T-cell (primary cell): ENCODE results near the gene TNS4. TPM values are rescaled to one million over a fixed set of nuclear protein-coding genes. Genes with fewer than 3 reads are reported as not detected.

Source experiments
- ATAC-seq, 4 experiments: fragments of 200-7000 bp in 3 of 4; fragments of 150-1000 bp in 1 of 4; cut with Tn5 transposase; replicated peaks in 1 of 4; 1 replicate in 3 of 4; 2 replicates in 1 of 4; pipeline ENCODE4 v1.10.0; 2021; ENCODE audit warnings: moderate library complexity in 3 of 4, mild to moderate bottlenecking in 2 of 4, moderate number of reproducible peaks in 1 of 4
- CTCF ChIA-PET, 2 donors: fragments of 300-600 bp; sonication (Branson Sonifier 250); formaldehyde crosslinking; loops; one replicate each; lab custom pipeline; 2022; ENCODE audit warnings: antibody characterized with exemption in 2 of 2; lab: Charles Lee
- POLR2A ChIA-PET, 2 donors: fragments of 300-600 bp; sonication (Branson Sonifier 250); formaldehyde crosslinking; loops; one replicate each; lab custom pipeline; 2022; ENCODE audit warnings: antibody characterized with exemption in 2 of 2; lab: Charles Lee
- DNase-seq, 35 experiments: peaks; one replicate each; pipeline versions ENCODE4 v3.0.0 to v3.0.0-alpha.2; 2013 to 2023
- H3K27ac ChIP-seq: one replicate; pipeline ENCODE4 v1.5.1; 2013; ENCODE audit warnings: low read length
- H3K27me3 ChIP-seq, 2 experiments: replicated peaks in 1 of 2; 1 replicate in 1 of 2; 2 replicates in 1 of 2; pipeline versions ENCODE4 v1.6.1 to v1.7.0; 2013; ENCODE audit warnings: low read length in 1 of 2, mixed read lengths in 1 of 2; ENCODE audit not compliant: control insufficient read depth in 2 of 2, insufficient read depth in 2 of 2; ENCODE audit errors: extremely low read depth in 1 of 2
- H3K36me3 ChIP-seq, 2 donors: 1 replicate in 1 of 2; 2 replicates in 1 of 2; pipeline versions ENCODE4 v1.6.1 to v1.7.0; 2013; ENCODE audit warnings: low read length in 1 of 2; ENCODE audit not compliant: control insufficient read depth in 2 of 2, insufficient read depth in 1 of 2; ENCODE audit errors: extremely low read depth in 1 of 2
- H3K4me1 ChIP-seq, 2 experiments: 1 replicate in 1 of 2; 2 replicates in 1 of 2; pipeline versions ENCODE4 v1.6.1 to v1.7.0; 2013; ENCODE audit warnings: low read length in 2 of 2, mixed read lengths in 1 of 2; ENCODE audit not compliant: insufficient read depth in 2 of 2, control insufficient read depth in 1 of 2; ENCODE audit errors: extremely low read depth in 1 of 2
- H3K4me3 ChIP-seq, 2 donors: 1 replicate in 1 of 2; 2 replicates in 1 of 2; pipeline versions ENCODE4 v1.5.1 to v1.7.0; 2013; ENCODE audit warnings: mild to moderate bottlenecking in 2 of 2, low read length in 1 of 2, moderate library complexity in 1 of 2; ENCODE audit not compliant: control insufficient read depth in 1 of 2; ENCODE audit errors: extremely low read depth in 1 of 2
- H3K9me3 ChIP-seq: 2 replicates; pipeline ENCODE4 v1.7.0; 2013
- H3K27ac Mint-ChIP-seq, 2 donors: one replicate each; pipeline ENCODE4 v1.8.0; 2020 to 2021; ENCODE audit warnings: mild to moderate bottlenecking in 2 of 2, mixed read lengths in 2 of 2
- H3K27me3 Mint-ChIP-seq, 2 donors: one replicate each; pipeline ENCODE4 v1.8.0; 2021 to 2022; ENCODE audit warnings: mixed read lengths in 2 of 2
- H3K36me3 Mint-ChIP-seq: one replicate; pipeline ENCODE4 v1.8.0; 2021; ENCODE audit warnings: mixed read lengths
- H3K4me1 Mint-ChIP-seq, 3 donors: one replicate each; pipeline ENCODE4 v1.8.0; 2020 to 2022; ENCODE audit warnings: mixed read lengths in 3 of 3, mild to moderate bottlenecking in 1 of 3
- H3K4me3 Mint-ChIP-seq, 3 donors: one replicate each; pipeline ENCODE4 v1.8.0; 2020 to 2022; ENCODE audit warnings: mild to moderate bottlenecking in 3 of 3, mixed read lengths in 3 of 3, moderate library complexity in 3 of 3
- H3K9me3 Mint-ChIP-seq, 3 donors: one replicate each; pipeline ENCODE4 v1.8.0; 2020 to 2022; ENCODE audit warnings: mixed read lengths in 3 of 3
- WGBS: methylation state at CpG from one replicate; pipeline ENCODE4 v1.1.5; 2013; ENCODE audit warnings: missing lambda C conversion rate; ENCODE audit not compliant: insufficient coverage; 5-methylcytosine and 5-hydroxymethylcytosine counted together
- total RNA-seq, 35 experiments: library from RNA in 6 of 35; stranded (reverse) in 6 of 35; fragments of 120-200 nt in 1 of 35; gene quantifications; one replicate each; pipeline versions ENCODE4 v1.2.1 to v1.2.4 and lab custom pipeline; 2013 to 2026

TNS4 gene
- total RNA-seq (1 to 10 TPM in 2 of 5 donors, under 1 TPM in 3; 0.55 to 3.7 (median 0.66) TPM), total RNA-seq (lab: John Stamatoyannopoulos, UW) (0.06 to 2.0 (median 0.76) reads per million in 29 experiments)
- total RNA-seq (2013): 1.9 TPM

GRCh38 chr17:40501499-40501911 is at the start of gene TNS4:
Gene TNS4, minus strand, starts transcription at chr17:40501623. Its CDS starts 5,198 bp downstream, at chr17:40496425.
- Histone ChIP-seq H3K27me3 (peaks cover 0 to 18% of the 10 kb centered on the region in 2 experiments), H3K27ac (no peak within 1 kb of the TSS), H3K9me3 (no peaks in the 10 kb centered on the region), H3K4me3 (no peak within 1 kb of the TSS), H3K36me3 (no peaks in the 10 kb centered on the region), H3K4me1 (peaks cover 0 to 5% of the 10 kb centered on the region in 2 experiments)
- POLR2A ChIA-PET: no interaction called here
- DNase-seq: no peak
- CTCF ChIA-PET: interaction anchor here in 1 of 2 donors (0.6 kb wide), 1 partner anchor 1400 kb away, joined by 4 read pairs; no protein-coding TSS in a partner anchor
- H3K4me1 Mint-ChIP-seq: peaks cover 3 to 30% (median 9%) of the 10 kb centered on the region in 3 donors
- H3K36me3 Mint-ChIP-seq: no peaks in the 10 kb centered on the region
- no peaks in the 10 kb centered on the region for H3K9me3 Mint-ChIP-seq
- H3K27me3 Mint-ChIP-seq: peaks cover 0 to 3% of the 10 kb centered on the region in 2 donors
- no peak for ATAC-seq
- 80% methylated on average over 1 of the region's 7 CpGs for WGBS
- no peak within 1 kb of the TSS for H3K4me3 Mint-ChIP-seq
- no peak within 1 kb of the TSS for H3K27ac Mint-ChIP-seq

- Histone ChIP-seq H3K9me3 (no peaks in the 10 kb centered on the region), H3K36me3 (peaks cover 11 to 28% of the 10 kb centered on the region in 2 donors), H3K4me3 (no peak overlapping the region), H3K4me1 (peaks cover 44 to 89% of the 10 kb centered on the region in 2 experiments), H3K27ac (no peak overlapping the region), H3K27me3 (no peaks in the 10 kb centered on the region)
- DNase-seq (peak in 2 of 35 experiments; percentile 4 to 32), ATAC-seq (no peak)
- no peaks in the 10 kb centered on the region for H3K27me3 Mint-ChIP-seq
- ChIA-PET CTCF (interaction anchor here (0.5 to 1.7 kb wide), 3 partner anchors 10 to 266 kb away, joined by 3 to 6 read pairs (median 5); no protein-coding TSS in a partner anchor), POLR2A (interaction anchor here in 1 of 2 donors (0.6 kb wide), 1 partner anchor 1823 kb away, joined by 6 read pairs; no protein-coding TSS in a partner anchor)
- peak overlapping the region in 1 of 3 donors; percentile 34 for H3K4me3 Mint-ChIP-seq
- no peaks in the 10 kb centered on the region for H3K9me3 Mint-ChIP-seq
- WGBS: 98% methylated on average over 7 of the region's 8 CpGs
- H3K4me1 Mint-ChIP-seq: peaks cover 98 to 100% (median 99%) of the 10 kb centered on the region in 3 donors
- peaks cover 31% of the 10 kb centered on the region for H3K36me3 Mint-ChIP-seq
- peak overlapping the region; percentile 88 to 91 for H3K27ac Mint-ChIP-seq
Observed at GRCh38 chr17:40550608-40551007, 49.2 kb upstream of the TNS4 start.

GRCh38 chr17:40548982-40549685 is 47.7 kb upstream of the TNS4 start:
- Histone ChIP-seq H3K36me3 (peaks cover 4 to 13% of the 10 kb centered on the region in 2 donors), H3K4me3 (no peak overlapping the region), H3K9me3 (no peaks in the 10 kb centered on the region), H3K27me3 (no peaks in the 10 kb centered on the region), H3K27ac (peak overlapping the region; percentile 24), H3K4me1 (peaks cover 33 to 86% of the 10 kb centered on the region in 2 experiments)
- ChIA-PET POLR2A (interaction anchor here (0.6 to 2.0 kb wide), 6 partner anchors 10 to 15 kb away, joined by 3 to 6 read pairs (median 4); no protein-coding TSS in a partner anchor), CTCF (interaction anchor here in 1 of 2 donors (0.8 to 3.4 kb wide), 4 partner anchors 12 to 95 kb away, joined by 3 to 27 read pairs (median 12); no protein-coding TSS in a partner anchor)
- peak in 1 of 35 experiments; percentile 6 for DNase-seq
- Mint-ChIP-seq H3K4me3 (peak overlapping the region in 1 of 3 donors; percentile 49), H3K36me3 (peaks cover 16% of the 10 kb centered on the region), H3K27me3 (no peaks in the 10 kb centered on the region), H3K9me3 (no peaks in the 10 kb centered on the region), H3K4me1 (peaks cover 90 to 92% (median 90%) of the 10 kb centered on the region in 3 donors), H3K27ac (peak overlapping the region; percentile 86 to 91)
- ATAC-seq: no peak
- 83% methylated on average over 6 of the region's 9 CpGs for WGBS

GRCh38 chr17:40548491-40548981 is 47.1 kb upstream of the TNS4 start:
- ATAC-seq: no peak
- peaks cover 84 to 91% (median 90%) of the 10 kb centered on the region in 3 donors for H3K4me1 Mint-ChIP-seq
- WGBS: 40% methylated on average over 1 of the region's 9 CpGs
- Histone ChIP-seq H3K36me3 (peaks cover 4 to 7% of the 10 kb centered on the region in 2 donors), H3K27ac (peak overlapping the region; percentile 24), H3K4me3 (no peak overlapping the region), H3K27me3 (peaks cover 0 to under 1% of the 10 kb centered on the region in 2 experiments), H3K4me1 (peaks cover 28 to 85% of the 10 kb centered on the region in 2 experiments), H3K9me3 (no peaks in the 10 kb centered on the region)
- ChIA-PET POLR2A (interaction anchor here (0.6 to 2.0 kb wide), 7 partner anchors 9 to 226 kb away, joined by 3 to 6 read pairs (median 3); no protein-coding TSS in a partner anchor), CTCF (interaction anchor here (0.6 to 3.4 kb wide), 7 partner anchors 9 to 131 kb away, joined by 3 to 27 read pairs (median 4); partner anchors contain the start of gene TOP2A (in 1 of the 2))
- peaks cover 10% of the 10 kb centered on the region for H3K36me3 Mint-ChIP-seq
- H3K4me3 Mint-ChIP-seq: peak overlapping the region in 1 of 3 donors; percentile 49
- H3K9me3 Mint-ChIP-seq: no peaks in the 10 kb centered on the region
- peak in 1 of 35 experiments; percentile 30 for DNase-seq
- no peaks in the 10 kb centered on the region for H3K27me3 Mint-ChIP-seq
- peak overlapping the region; percentile 86 to 91 for H3K27ac Mint-ChIP-seq

GRCh38 chr17:40547785-40548478 is 46.5 kb upstream of the TNS4 start:
- no peaks in the 10 kb centered on the region for H3K9me3 Mint-ChIP-seq
- Histone ChIP-seq H3K4me1 (peaks cover 34 to 85% of the 10 kb centered on the region in 2 experiments), H3K36me3 (peaks cover 0 to 1% of the 10 kb centered on the region in 2 donors), H3K4me3 (no peak overlapping the region), H3K27me3 (peaks cover 0 to 2% of the 10 kb centered on the region in 2 experiments), H3K27ac (peak overlapping the region; percentile 40), H3K9me3 (no peaks in the 10 kb centered on the region)
- peak in 2 of 4 experiments; percentile 21 to 28 for ATAC-seq
- H3K36me3 Mint-ChIP-seq: peaks cover 8% of the 10 kb centered on the region
- peaks cover 84 to 91% (median 90%) of the 10 kb centered on the region in 3 donors for H3K4me1 Mint-ChIP-seq
- peak overlapping the region; percentile 35 to 50 (median 49) for H3K4me3 Mint-ChIP-seq
- POLR2A ChIA-PET: interaction anchor here (0.6 to 2.0 kb wide), 8 partner anchors 8 to 225 kb away, joined by 3 to 6 read pairs (median 4); no protein-coding TSS in a partner anchor
- peak overlapping the region; percentile 86 to 91 for H3K27ac Mint-ChIP-seq
- H3K27me3 Mint-ChIP-seq: no peaks in the 10 kb centered on the region
- DNase-seq: peak in 1 of 35 experiments; percentile 16
- CTCF ChIA-PET: interaction anchor here (0.5 to 3.4 kb wide), 11 partner anchors 8 to 1115 kb away, joined by 3 to 27 read pairs (median 3); partner anchors contain the start of gene TOP2A (in 1 of the 2)
- WGBS: 100% methylated on average over 1 of the region's 2 CpGs
